Measurements from ENCODE around the gene TENM4.

The TENM4 gene

DNA sequence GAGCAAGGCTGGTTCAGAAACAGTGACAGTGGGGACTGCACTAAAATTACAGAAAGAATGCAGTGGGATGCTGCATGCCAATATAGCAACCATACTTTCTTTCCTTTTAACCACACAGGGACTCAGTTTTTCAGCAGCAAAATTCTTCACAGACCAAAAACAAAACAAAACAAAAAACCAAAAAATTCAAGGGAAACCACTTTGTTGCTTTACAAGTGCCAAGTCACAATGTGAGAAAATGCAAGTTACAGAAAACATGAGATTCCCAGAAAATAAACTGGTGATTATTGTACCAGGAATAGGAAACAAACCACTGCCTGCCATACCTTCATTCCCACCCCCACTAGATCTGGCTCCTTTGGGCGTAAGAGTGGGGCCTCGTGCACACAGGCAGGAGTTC, 52.6 kb downstream of the TENM4 start:
- DNase-seq (ENCODE audit: low read depth) = no peak

DNA sequence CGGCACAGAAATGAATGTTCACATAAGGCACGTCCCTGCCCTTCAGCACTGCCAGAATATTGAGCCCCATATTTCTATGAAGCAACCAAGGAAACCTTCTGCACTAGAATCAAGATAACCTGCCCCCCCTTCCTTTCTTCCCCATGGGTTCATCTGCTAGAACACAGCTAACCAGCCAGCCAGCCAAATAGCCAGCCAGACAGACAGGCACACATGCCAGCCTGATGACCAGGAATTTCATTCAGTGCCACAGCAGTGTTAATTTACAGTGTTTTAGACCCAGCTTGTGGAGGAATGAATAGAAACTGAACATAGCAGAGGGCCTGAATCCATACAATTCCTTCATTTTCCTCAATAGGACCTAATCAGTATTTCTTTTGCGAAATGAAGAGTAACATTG, 57.0 kb downstream of the TENM4 start:
- DNase-seq (ENCODE audit: low read depth) = no peak

DNA sequence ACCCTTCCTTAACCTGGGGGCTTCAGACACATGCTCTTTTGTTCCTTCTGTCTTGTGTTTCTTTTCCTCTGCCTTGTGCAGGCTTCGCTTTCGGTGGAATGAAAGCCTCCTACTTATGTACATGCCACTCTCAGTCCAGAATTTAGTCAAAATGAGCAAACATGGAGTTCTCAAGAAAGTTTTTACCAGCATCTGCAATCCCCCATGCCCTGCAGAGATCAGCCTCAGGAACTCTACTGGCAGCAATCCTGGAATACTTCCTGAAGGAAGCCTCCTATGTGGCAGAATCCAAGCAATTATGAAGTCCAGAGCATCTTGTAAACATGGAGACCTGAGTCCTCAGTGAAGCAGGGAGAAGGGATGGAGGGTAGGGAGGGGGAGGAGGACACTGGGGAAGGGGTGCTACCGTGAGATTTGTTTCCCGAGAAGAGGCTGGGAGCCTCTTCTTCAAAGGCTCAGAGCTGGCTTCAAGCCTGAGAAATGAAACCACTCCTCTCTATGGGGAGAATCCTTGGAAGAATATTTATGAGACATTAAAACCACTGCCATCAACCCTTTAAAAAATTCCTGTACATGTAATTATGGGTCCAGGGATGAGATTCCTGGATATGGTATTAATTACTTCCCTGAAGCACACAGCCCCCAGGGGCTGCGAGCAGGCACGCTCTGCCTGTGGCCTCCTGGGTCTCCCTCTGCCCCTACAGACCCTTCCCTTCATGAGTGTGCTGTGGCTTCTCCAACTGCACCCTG, 58.4 kb downstream of the TENM4 start:
- DNase-seq (ENCODE audit: low read depth) = no peak

DNA sequence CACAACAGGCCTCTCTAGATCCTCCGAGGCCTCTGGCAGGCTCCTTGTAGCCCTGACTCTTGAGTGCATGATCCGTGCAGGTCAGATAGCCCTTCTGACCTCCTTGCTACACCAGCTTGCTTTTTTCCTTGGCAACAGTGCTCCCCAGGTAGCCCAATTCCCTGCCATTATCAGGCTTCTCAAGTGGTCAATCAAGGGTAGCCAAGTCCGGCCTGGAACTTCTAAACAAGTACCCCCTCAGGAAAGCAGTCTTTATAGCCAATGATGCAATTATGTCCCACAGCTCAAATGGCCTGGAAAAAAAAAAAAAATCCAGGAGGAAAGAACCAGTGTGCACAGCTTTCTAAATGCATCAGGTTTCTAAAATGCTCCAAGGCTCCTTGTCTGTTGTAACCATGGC, 59.8 kb downstream of the TENM4 start:
- no peak for DNase-seq (ENCODE audit: low read depth)

DNA sequence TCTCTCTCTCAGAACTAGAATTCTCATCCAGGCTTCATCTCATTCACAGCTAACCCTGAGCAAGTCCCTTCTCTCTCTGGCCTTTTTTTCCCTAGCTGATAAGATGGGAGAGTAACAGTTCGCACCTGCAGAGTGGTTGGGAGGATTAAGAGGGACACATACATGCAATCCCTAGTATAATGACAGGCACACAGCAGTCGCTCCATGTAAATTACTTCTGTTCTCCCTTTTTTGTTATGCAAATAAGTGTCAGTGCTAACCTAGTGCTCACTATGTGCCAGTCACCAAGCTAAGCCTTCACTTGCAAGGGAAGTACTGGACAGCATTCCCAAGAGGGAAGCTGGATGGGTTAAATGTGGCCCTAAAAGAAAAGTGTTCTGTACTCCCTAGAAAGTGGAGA, 63.4 kb downstream of the TENM4 start:
- DNase-seq (ENCODE audit: low read depth) = no peak

DNA sequence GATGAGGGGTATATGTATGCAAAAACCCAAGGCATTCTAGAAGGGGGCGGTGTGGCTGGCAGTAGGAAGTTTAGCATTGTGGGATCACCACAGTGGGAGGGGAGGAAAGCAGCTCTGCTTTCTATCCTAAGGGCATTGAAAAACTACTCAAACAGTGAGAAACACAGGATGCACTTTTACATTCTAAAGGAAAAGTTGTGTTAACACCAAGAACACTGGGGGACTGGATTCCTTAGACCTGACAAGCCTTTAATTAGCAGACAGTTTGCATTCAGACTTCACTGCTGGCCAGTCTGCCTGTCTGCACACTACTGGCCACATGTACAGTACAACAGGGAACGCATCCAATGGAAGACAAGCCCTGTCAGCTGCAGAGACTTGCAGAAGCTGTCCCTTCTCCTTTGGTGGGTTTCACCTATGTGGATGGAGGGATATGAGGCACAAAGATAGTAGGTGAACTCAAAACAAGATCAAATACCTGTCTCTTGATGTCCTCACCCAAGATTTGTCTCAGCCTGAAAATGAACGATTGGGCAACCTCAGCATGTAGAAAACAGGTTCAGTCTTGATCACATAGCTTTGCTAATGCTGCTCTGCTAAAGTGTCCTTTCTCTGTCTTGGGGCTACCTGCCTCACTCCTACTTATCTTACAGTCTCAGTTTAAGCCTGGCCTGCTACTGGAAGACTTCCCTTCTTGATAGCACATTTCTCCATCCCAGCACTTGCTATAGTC, 64.8 kb downstream of the TENM4 start:
- no peak for DNase-seq (ENCODE audit: low read depth)

DNA sequence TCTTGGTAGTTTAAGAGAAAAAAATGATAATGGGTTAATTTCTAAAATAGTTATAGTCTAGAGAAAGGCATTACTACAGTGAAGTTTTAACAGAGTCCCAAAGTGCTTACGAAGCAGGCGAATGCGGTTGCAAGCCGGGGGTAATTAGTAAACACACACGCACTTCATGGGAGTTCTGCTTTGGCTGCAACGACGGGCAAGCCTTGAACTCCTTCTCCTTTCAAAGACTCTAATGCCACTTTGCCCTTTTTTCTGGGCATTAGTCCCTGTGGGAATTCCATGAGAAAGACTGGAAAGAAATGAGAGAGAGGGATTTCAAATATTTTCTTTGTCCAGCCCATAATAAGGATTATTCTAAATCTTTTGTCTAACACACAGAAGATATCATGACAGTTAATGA, 66.1 kb downstream of the TENM4 start:
- no peak for DNase-seq (ENCODE audit: low read depth)

DNA sequence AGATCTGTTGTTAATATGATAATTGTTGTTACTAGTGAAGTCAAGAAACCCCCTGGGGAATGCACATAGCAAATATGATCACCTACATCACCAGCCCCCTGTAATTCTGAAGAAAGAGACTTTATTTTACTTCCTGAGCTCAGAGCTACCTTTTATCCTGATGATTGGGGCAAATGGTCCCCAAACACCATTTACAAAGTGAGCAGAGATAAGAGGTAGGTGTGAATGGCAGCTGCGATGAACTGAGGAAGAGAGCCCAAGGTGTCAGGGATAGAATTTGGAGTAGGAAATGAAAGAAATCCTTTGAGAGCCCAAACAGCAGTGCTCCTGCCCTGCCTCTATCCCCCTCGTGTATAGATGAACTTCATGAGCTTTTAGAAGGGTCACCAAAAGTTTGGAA, 69.1 kb downstream of the TENM4 start:
- DNase-seq (ENCODE audit: low read depth) = no peak

DNA sequence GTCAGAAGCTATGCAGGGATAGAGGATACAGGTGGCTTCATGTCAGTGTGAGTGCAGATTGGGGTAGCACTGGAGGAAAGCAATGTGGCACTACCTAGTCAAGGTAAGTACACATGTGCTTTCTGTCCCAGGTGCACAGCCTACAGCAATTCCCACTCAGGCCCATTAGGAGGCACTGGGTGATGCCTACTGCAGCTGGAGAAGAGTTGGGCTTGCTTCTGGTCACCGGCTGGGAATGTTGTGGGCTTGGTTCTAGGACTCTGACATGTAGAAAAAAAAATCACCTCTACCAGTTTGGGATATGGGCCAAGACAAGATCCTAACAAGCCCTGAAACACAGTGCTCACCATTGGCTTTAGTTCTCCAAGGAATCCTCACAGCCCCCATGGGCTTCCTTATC, 69.7 kb downstream of the TENM4 start:
- no peak for DNase-seq (ENCODE audit: low read depth)

DNA sequence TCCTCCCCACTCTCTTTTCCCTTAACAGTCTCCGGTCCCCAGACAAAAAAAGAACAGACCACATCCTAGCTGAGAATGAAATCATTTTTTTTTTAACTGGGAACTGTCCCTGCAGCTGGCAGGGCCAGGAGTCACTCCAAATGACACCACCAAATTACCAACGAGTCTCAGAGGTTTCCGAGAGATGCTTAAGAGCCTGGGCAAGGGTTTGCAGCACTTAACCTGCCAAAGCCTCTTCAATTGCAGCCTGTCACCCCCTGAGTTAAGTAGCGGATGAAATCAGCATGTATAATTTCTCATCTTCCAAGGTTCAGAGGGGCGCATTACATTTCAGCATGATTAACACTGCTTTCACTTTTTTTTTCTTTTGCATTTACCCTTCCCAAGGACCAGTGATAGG, 71.8 kb downstream of the TENM4 start:
- no peak for DNase-seq (ENCODE audit: low read depth)

DNA sequence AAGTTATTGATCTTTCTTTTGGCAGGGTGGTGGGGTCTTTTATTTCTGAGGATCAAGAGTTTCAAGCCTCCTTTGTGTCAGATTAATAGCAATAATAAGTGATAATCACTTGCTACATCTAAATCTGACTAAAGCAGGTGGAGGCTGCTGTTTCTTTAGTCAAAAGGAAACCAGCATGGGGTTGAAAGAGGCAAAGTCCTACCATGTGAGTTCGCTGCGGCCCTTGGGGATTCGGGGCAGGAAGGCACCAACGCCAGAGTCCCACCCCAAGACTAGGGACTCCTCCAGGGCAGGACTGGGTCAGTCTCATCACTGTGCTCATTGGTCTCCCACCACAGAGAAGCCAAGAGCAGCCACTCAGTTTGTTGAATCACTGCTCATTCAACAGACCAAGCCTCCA, 73.0 kb downstream of the TENM4 start:
- DNase-seq (ENCODE audit: low read depth) = no peak

DNA sequence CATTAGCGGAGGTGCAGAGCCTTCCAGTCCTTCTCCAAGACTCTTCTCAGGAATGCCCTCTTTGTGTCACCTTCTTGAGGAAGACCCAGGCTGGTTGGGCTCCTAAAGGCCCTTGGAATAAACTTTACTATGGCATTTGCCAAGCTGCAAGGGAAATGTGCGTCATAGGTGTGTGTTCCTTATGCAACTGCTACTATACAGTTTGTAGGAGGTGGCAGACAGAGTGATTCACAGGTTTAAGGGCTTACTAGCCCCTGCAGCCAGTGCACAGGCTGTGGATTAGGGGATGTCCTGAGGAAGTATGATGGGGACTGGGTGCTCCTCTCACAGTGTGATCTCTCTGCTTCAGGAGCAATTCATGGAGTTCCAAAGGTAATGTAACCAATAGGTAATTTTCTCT, 74.6 kb downstream of the TENM4 start:
- DNase-seq (ENCODE audit: low read depth) = no peak

DNA sequence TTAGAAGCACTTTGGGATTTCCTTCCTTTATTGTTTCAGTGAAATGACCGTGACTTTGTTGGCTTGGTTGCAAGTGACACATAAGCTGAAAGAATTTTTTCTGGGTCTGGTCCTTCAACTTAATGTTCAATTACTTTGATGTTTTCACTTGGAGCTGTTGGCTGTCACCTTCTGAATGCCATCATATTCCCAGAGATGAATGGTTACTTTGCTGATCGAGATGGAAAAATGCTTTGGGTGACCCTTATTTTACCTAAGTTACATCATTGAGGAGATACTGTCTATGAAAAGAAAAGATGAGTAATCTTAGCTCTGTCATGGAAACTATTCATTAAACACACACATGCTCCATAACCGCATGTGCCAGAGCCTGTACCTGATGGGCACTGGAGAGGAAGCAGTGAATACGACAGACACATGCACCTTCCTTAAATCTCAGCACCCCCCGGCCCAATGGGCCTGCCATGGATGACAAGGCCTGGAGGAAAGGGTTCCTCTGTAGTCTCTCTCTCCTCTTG, 76.9 kb downstream of the TENM4 start:
- no peak for DNase-seq (ENCODE audit: low read depth)

DNA sequence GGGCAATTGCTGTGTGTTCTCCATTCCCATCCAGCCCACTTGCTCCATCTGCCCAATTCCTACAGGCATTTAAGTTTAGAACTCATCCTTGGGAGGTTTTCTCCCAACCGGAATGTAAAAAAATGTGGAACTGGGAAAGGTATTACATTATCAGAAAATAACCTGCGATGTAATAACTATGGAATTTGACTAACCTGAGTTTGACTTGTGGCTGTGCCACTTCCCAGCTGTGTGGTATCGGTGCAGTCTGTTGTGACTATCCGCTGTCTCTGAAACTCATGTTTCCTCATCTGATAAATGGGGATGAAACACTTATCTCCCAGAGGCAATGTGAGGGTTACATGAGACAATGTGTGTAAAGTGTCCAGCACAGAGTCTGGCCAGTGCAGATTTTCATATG, 77.6 kb downstream of the TENM4 start:
- DNase-seq (ENCODE audit: low read depth) = no peak

DNA sequence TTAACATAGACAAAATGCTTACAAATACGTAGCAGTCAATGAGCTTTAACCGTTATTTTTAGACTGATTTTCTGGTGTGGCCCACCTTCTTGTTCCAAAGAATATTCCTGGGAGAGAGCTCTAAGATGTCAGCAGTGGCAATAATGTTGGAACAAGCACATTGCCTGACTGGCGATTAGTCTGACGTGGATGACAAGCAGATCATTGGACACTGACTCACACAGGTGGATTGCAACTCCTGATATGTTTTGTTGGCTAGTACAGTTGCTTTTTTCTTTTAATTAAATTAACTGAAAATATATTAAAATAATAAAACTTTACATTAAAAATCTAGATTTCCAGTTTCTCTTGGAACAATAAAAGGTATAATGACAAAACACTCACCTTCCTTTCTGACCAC, 78.0 kb downstream of the TENM4 start:
- no peak for DNase-seq (ENCODE audit: low read depth)

DNA sequence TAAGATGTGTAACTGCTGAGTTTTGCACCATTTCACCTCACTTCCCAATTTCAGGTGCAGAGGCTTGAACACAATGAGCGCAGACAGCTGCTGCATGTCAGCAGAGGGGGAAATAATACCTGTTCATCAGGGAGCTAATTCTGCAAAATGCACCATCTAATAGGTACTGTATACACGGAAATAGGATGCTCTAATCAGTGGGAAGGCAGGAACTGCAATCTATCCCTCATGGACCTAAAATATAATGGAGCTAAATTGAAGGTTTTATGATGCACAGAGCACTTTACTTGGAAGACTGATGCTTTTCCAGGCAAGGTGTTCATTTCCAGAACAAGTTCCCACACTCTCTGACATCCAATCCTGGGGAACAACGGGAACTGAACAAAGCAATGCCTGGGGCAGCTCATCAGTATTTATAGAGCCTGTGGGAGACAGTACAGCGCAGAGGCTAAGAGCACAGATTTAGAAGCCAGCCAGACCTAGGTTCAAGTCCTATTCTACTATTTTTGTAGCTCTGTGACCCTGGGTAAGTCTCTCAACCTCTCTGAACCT, 78.5 kb downstream of the TENM4 start:
- no peak for DNase-seq (ENCODE audit: low read depth)

DNA sequence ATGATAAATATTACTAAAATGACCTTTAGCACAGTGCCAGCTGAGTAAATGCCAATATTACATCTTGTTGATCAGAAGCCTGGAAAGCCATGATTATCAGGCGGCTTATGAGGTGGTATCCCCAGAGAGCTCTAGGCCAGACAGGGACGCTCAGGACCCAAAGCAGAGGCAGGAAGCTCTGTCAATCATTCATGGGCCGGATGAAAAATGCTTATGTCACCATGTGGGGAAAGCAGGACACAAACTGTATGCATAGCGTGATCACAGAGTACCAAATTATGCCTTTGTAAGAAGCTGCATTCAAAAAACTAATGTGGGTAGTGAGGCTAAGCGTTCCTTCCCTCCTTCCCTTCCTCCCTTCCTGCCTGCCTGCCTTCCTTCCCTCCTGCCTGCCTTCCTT, 82.6 kb downstream of the TENM4 start:
- DNase-seq (ENCODE audit: low read depth) = no peak

DNA sequence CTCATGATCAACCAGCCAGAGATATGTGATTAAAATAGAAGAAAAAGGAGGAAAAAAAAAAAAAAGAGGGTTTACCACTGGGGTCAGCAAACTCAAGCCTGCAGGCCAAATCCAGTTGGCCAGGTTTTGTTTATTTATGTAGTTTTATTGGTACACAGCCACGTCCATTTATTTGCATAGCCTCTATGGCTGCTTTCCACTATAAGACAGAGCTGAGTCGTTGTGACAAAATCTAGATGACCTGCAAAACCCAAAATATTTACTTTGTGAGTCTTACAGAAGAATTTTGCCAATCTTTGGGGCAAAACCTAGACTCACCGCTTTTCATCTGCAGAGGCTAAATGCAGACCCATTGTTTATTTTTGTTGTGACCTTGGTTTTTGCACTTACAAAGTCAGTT, 87.1 kb downstream of the TENM4 start:
- no peak for DNase-seq (ENCODE audit: low read depth)

DNA sequence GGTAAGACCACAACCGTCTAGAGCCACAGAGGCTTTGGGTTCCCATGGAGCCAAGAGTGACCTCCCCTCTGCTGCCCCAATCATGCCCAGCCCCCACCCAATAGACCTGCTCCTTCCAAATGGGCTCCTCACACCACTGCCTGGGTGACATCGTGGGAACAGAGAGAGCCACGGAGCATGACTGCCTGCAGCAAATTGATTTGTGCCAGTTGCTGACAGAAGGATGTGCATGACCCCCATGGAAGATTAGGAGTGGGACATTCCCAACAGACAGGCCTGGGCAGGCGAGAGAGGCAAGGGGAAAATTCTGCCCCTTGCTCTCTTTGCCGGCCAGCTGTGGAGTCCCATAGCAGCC, 88.5 kb downstream of the TENM4 start:
- DNase-seq (ENCODE audit: low read depth) = no peak

DNA sequence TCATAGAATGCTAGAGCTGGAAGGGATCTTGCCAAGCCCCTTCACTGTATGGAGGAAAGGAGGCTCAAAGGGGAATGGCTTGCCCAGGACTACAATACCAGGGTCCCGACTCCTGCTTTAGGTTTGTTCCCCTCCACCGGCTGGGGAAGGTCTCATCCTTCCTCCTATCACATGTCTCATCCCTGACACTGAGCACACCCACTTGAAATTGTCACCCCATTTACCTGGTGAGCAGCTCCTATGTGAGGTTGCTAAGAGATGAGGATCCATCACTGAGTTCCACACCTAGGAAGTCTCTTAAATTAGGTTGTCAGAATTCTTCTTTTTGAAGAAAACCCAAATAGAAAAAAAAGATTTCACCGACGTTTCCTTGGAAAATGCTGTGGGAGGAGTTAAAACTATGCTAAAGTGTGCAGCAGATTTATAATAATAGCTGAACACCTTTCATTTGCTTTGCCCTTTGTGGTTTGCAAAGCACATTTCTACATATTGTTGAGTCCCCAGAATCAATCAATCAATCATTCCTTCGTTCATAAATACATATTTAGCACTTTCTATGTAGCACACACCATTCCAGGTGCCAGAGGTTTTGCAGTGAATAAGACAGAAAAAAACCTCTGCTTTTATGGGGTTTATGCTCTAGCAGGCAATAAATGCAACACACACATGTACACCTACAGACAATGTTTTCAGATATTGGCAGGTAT, 91.7 kb downstream of the TENM4 start:
- DNase-seq (ENCODE audit: low read depth) = no peak

DNA sequence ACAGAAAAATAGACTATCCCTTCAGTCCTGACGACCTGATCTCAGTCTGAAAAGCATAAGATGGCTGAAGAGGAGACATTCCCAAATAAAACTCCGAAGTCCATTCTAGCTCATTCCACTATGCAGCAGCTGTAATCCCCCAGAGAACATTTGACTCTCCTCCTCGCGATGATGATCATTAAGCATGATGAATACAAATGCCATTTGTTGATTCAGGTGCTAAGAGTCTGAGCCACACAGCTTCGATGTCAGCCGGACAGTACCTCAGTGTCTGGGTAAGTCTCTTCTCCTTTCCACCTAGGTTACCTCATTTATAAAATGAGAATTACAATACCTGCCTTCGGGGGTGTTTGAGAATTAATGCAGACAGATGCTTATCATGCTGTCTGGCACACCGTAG, 94.8 kb downstream of the TENM4 start:
- DNase-seq (ENCODE audit: low read depth) = no peak

DNA sequence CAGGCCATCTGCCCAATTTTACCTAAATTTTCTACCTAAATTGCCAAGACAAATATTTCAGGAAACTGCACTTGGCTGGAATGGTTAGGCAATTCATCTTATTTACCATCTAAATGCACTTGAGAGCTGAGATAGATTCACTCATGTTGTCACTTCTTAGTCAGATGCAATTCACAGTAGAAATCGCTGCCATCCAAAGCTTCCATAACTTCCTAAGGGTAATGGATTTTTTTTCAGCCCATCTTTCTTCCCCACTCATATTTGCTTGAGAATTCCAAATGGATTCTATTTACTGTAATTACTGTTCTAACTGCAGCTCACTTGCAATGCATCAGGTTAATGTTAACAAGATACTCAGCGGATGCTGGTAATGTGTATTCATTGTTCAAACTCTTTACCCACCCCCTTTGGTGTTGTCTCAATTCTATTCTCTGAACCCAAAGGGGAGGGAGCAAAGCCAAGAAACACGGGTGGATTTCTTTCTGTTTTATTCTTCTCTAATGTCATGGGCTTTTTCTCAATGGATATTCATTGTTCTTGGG, 96.0 kb downstream of the TENM4 start:
- no peak for DNase-seq (ENCODE audit: low read depth)

DNA sequence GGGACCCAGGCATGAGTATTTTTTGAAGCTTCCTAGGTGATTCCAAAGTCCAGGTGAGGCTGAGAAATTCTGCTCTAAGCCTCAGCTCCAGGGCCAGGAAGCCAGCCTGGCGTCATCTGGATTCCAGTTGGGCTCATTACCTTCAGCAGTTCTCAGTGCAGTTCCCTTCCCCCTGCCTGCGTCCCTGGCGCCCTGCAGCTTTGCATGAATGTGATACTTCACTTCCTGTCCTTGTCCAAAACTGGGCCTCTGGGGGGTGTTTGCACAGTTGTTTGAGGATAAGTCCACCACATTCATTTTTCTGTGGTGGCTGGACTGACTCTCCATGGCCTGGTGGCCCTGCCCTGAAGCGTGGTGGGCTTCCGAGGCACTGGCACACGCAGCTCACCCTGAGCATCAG, 98.1 kb downstream of the TENM4 start:
- no peak for DNase-seq (ENCODE audit: low read depth)
